ENCODE data around the gene LRRC63. TPM values are rescaled to one million over a fixed set of nuclear protein-coding genes. Genes with fewer than 3 reads are reported as not detected.
A peak's percentile ranks its signal among the peaks of the same experiment; 100 is the strongest.

Gene LRRC63
- total and polyA plus RNA-seq, 10 donors: 0.04 to 1.3 (median 0.62) TPM

DNA sequence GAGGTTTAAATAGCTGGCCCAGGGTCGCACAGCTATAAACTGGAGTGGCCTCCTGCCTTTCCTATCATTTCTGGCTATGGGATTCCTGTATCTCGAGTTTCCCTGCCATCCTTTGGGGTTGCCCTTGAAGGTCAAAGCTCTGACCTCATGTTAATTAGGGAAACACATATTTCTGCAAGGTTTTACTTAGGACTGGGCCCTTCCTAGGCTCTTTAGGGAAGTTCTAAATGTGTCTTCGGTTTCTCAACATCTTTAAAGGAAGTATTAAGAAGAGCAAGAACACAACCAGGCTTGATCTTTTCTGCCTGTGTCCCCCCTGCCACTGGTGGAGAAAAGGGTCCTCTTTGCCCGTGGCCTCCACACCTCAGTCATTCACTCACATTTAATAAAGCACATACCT lies 40.5 kb upstream of the LRRC63 start:
- H3K4me3 ChIP-seq: peak overlapping the region in 5 of 8 donors; percentile 1 to 49 (median 17)
- peak overlapping the region; percentile 64 to 94 (median 86) for H3K27ac ChIP-seq
- no peak for TF ChIP-seq POLR2A (IDR thresholded peaks at IDR 0.05)
- TF ChIP-seq, protein P1, sequence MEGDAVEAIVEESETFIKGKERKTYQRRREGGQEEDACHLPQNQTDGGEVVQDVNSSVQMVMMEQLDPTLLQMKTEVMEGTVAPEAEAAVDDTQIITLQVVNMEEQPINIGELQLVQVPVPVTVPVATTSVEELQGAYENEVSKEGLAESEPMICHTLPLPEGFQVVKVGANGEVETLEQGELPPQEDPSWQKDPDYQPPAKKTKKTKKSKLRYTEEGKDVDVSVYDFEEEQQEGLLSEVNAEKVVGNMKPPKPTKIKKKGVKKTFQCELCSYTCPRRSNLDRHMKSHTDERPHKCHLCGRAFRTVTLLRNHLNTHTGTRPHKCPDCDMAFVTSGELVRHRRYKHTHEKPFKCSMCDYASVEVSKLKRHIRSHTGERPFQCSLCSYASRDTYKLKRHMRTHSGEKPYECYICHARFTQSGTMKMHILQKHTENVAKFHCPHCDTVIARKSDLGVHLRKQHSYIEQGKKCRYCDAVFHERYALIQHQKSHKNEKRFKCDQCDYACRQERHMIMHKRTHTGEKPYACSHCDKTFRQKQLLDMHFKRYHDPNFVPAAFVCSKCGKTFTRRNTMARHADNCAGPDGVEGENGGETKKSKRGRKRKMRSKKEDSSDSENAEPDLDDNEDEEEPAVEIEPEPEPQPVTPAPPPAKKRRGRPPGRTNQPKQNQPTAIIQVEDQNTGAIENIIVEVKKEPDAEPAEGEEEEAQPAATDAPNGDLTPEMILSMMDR (IDR thresholded peaks at IDR 0.05 in 8 of 11, conservative IDR thresholded peaks at IDR 0.05 in 3 of 11): no peak
- no peak for TF ChIP-seq POLR2AphosphoS5 (IDR thresholded peaks at IDR 0.05)
- peaks cover 0 to 43% (median 2%) of the 10 kb centered on the region in 6 donors for H3K36me3 ChIP-seq
- 21 to 31% (median 28%) methylated on average over 4 of the region's 4 CpGs for WGBS, 5 donors
- intact Hi-C loops (cut with DNase I; ENCODE audit: low total_unique reads): loop anchor here (10.0 kb wide), 1 partner anchor 114 kb away; no protein-coding TSS in a partner anchor
- H3K27me3 ChIP-seq (replicated peaks in 1 of 7): no peaks in the 10 kb centered on the region
- no peak for DNase-seq
- H3K4me1 ChIP-seq: peaks cover 85 to 100% (median 100%) of the 10 kb centered on the region in 6 donors
- H3K9me3 ChIP-seq: no peaks in the 10 kb centered on the region

DNA sequence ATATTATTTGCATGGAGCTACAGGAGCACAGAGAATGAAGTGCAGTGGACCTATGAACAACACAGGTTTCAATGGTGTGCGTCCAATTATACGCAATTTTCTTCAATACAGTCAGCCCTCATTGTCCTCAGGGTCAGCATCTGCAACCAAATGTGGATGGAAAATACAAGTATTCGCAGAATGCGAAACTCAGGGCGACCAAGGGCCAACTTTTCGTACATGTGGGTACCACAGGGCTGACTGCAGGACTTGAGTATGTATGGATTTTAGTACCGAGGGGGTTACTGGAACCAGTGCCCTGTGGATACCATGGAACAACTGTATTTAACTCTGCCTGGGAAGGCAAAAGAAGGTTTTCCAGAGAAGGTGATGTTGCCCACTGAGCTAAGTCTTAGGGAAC lies 40.0 kb upstream of the LRRC63 start:
- peak overlapping the region in 3 of 8 donors; percentile 6 to 49 (median 17) for H3K4me3 ChIP-seq
- peaks cover 0 to 43% (median 2%) of the 10 kb centered on the region in 6 donors for H3K36me3 ChIP-seq
- intact Hi-C loops (cut with DNase I; ENCODE audit: low total_unique reads): loop anchor here (10.0 kb wide), 1 partner anchor 113 kb away; no protein-coding TSS in a partner anchor
- H3K27ac ChIP-seq: peak overlapping the region; percentile 64 to 94 (median 86)
- H3K27me3 ChIP-seq (replicated peaks in 1 of 7): no peaks in the 10 kb centered on the region
- no peak for TF ChIP-seq POLR2AphosphoS5 (IDR thresholded peaks at IDR 0.05)
- TF ChIP-seq, protein P1 (IDR thresholded peaks at IDR 0.05 in 8 of 11, conservative IDR thresholded peaks at IDR 0.05 in 3 of 11): no peak
- TF ChIP-seq POLR2A (IDR thresholded peaks at IDR 0.05): no peak
- no peaks in the 10 kb centered on the region for H3K9me3 ChIP-seq
- DNase-seq: no peak
- peaks cover 81 to 100% (median 99%) of the 10 kb centered on the region in 6 donors for H3K4me1 ChIP-seq
- 66 to 81% (median 76%) methylated on average over 7 of the region's 7 CpGs for WGBS, 5 donors

DNA sequence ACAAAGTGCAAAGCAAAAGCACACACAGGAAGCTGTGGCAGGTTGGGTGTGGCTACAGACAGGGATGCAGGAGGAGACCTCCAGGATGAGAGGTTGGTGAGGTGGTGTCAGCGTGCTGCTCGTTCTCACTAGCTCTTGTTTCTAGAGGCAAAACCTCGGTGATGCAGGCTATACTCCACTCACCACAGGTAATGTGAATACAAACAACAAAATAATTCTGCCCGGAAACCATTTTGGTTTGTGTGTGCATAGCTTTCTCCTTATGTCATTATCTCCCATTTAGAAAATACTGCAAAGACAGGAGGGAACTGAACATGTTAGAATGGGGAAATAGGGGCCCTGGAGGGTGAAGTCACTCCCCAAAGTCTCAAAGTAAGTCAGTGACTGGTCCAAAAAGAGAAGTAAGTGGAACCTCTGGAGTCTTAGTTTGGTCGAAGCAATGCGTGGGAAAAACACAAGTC lies 39.2 kb upstream of the LRRC63 start:
- H3K27me3 ChIP-seq (replicated peaks in 1 of 7): no peaks in the 10 kb centered on the region
- peak overlapping the region in 2 of 8 donors; percentile 17 to 49 for H3K4me3 ChIP-seq
- H3K27ac ChIP-seq: peak overlapping the region; percentile 64 to 94 (median 86)
- 20 to 36% (median 27%) methylated on average over 6 of the region's 6 CpGs for WGBS, 5 donors
- no peaks in the 10 kb centered on the region for H3K9me3 ChIP-seq
- H3K36me3 ChIP-seq: peaks cover 0 to 47% (median 2%) of the 10 kb centered on the region in 6 donors
- intact Hi-C loops (cut with DNase I; ENCODE audit: low total_unique reads): loop anchor here (10.0 kb wide), 1 partner anchor 112 kb away; no protein-coding TSS in a partner anchor
- TF ChIP-seq POLR2A (IDR thresholded peaks at IDR 0.05): no peak
- peak in 2 of 3 donors; percentile 33 to 76 for TF ChIP-seq POLR2AphosphoS5 (IDR thresholded peaks at IDR 0.05)
- peaks cover 74 to 100% (median 92%) of the 10 kb centered on the region in 6 donors for H3K4me1 ChIP-seq
- peak; percentile 85 for DNase-seq

DNA sequence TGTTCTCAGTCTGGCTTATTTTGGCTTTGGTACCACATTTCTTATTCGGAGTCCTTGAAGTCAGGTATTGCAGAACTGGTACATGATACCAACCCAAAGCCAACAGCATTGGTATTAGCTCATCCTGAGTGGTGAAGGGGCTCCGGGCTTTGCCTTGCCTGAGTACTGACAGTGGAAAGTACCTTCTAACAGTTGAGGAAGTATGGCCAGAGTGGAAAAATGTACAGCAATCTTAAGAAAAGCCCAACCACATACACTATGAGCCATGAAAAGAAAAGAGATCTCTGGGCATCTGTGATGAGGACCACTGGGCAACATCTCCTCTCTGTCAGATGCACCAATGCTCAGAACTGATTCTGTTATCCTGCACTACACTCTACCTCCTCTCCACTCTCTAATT lies 38.1 kb upstream of the LRRC63 start:
- peak overlapping the region; percentile 22 to 94 (median 86) for H3K27ac ChIP-seq
- peaks cover 65 to 100% (median 90%) of the 10 kb centered on the region in 6 donors for H3K4me1 ChIP-seq
- 24 to 48% (median 35%) methylated on average over 2 of the region's 2 CpGs for WGBS, 5 donors
- TF ChIP-seq, protein P1 (IDR thresholded peaks at IDR 0.05 in 8 of 11, conservative IDR thresholded peaks at IDR 0.05 in 3 of 11): no peak
- peak in 1 of 3 donors; percentile 40 for TF ChIP-seq POLR2AphosphoS5 (IDR thresholded peaks at IDR 0.05)
- no peaks in the 10 kb centered on the region for H3K9me3 ChIP-seq
- H3K4me3 ChIP-seq: peak overlapping the region in 1 of 8 donors; percentile 49
- DNase-seq: no peak
- peaks cover 0 to 38% (median 0%) of the 10 kb centered on the region in 6 donors for H3K36me3 ChIP-seq
- intact Hi-C loops (cut with DNase I; ENCODE audit: low total_unique reads): loop anchor here (10.0 kb wide), 1 partner anchor 111 kb away; no protein-coding TSS in a partner anchor
- H3K27me3 ChIP-seq (replicated peaks in 1 of 7): no peaks in the 10 kb centered on the region
